HuH-7 (cell line): ENCODE results near the gene ANO4.
"Not testable (repeated sequence)": the region's sequence is repeated elsewhere in the genome, so short reads cannot be mapped to it uniquely, and the experiment has no call there.

Source experiments
- DNase-seq: peaks from one replicate; pipeline ENCODE4 v3.0.0; 2011; ENCODE audit warnings: low spot score

Gene ANO4

DNA sequence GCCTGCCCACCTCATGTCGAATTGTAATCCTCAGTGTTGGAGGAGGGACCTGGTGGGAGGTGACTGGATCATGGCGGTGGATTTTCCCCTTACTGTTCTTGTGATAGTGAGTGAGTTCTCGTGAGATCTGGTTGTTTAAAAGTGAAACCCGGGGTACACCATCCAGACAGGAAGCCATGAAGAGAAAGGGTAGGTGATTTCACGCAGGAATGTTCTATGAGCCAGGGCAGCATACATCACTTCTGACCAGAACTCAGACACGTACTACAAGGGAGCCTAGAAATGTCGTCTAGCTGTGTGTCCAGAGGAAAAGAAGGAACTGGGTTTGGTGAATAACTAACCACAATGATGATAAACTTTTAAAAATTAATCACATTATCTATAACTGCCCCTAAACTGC, 80.6 kb downstream of the ANO4 start:
- no peak for DNase-seq

DNA sequence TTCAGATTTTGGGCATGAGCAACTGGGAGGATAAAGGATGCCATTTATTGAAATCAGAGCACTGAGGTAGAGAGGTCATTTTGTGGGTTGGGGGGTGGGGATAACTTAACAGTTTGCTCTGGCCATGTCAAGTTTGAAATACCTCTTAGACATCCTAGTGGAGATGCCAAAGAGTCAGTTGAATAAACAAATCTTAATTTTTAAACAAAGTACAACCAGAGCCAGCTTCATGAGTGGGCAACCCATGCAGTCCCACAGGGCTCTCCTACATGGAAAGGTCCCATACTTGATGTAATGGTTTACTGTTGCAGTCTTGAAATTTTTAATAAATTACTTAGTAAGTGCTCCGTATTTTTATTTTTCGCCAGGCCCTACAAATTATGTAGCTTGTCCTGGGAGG, 81.2 kb downstream of the ANO4 start:
- DNase-seq: no peak

GRCh38 chr12:100877776-100878175, 83.2 kb downstream of the ANO4 start:
- no peak for DNase-seq

- DNase-seq: no peak
Measured at GRCh38 chr12:100895192-100895591, 100.6 kb downstream of the ANO4 start.

GRCh38 chr12:100896192-100896591, 101.6 kb downstream of the ANO4 start:
- no peak for DNase-seq

DNA sequence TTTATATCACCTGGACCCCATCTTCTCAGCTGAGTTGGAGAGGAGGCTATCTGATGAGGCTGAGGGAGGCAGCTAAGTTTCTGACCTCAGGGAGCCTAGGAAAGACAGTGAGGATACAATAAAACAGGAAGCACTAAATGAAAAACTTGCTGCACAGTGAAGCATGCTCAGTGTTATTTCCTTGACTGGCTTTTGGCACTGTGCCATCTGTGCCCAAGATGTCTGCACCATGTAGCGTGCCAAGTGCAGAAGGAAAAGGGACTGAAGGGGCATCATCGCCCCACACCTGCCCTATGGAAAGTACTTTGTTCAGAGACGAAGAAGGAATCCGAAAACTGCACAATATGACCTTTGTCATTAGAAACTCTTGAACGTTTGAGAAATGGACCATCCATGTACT, 102.7 kb downstream of the ANO4 start:
- no peak for DNase-seq

DNA sequence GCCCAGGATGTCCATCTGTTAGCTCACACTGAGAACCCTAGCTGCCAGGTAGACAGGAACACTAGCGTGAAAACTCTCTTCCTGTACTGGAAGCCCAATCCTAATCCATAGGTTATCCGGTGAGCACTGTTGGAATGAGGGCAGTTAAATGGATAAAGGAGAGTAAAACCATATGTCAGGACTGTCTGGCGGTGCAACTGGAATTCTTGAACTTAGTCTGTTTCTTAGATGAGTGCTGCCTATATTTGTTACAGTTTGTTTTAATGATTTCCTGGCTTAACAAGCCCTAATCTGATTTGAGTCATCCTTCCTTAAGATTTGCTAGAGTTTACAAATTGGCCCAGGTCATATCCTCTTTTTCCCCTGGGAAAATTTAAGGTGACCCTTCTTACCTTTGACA, 104.7 kb downstream of the ANO4 start:
- no peak for DNase-seq

- DNase-seq: no peak
Measured at GRCh38 chr12:100900808-100901207, 106.2 kb downstream of the ANO4 start.

DNA sequence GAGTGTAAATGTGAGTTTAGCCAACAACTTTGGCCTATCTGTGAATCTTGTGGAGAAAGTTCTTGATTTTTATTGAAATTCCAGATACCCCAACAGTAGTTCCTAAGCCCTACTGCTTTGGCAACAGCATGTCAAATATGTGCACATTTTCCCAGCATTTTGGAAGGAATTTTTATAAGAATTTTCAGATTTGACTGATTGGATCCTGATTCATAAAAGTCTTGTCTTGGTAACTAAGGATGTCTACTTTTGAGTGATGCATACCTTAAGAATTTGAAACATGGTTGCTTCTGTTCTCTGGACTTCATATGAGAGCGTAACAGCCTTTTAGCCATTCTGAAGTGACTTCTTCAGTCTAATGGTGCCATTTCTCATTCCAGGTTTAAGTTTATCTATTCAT, 106.7 kb downstream of the ANO4 start:
- no peak for DNase-seq

DNA sequence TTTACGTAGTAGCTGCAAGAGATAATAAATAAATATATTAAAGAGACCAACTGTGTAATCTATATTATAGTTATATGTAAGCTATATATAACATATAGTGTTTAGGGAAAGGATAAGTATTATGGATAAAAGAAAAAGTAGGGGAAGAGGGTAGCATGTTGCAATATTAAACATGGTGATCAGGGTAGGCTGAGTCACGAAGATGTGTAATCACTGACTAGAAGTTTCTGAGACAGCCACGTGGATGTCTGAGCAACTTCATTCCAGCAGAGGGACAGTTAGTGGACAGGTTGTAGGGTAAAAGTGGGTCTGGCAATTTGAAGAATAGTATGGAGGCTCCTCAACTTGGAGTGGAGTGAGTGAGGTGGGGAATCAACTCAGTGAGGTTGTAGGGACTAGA, 109.7 kb downstream of the ANO4 start:
- no peak for DNase-seq

- DNase-seq: no peak
Measured at GRCh38 chr12:100908501-100908900, 113.9 kb downstream of the ANO4 start.

- no peak for DNase-seq
Measured at GRCh38 chr12:100913872-100914592, 119.5 kb downstream of the ANO4 start.

- DNase-seq: no peak
Measured at GRCh38 chr12:100919116-100919515, 124.5 kb downstream of the ANO4 start.

GRCh38 chr12:100920493-100920892, 125.9 kb downstream of the ANO4 start:
- DNase-seq: no peak

DNA sequence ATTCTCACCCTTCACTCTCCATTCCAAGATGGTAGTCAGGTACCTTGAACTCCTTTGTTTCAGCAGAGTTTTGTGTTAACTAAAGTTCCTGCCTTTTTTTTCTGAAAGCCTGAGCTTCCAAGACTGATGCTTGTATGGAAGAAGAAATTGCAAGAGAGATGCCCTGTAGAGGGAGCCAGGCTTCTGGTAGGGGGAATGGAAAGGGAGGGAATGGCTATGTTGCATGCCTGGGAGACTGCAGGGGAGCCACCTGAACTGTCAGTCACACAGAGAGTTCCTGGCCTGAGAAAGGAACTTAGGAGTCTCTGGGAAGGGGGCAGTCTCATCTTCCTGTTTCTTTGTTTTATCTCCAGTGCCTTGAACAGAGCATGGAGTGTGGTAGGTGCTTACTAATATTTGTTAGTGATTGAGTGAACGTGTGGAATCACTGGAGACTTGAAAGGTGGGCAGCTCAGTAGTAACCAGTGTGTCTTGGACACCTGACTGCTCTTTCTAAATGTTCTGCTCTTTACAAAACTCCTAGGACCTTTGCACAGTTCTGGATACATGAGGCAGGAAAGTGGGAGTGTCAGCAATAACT, 132.2 kb downstream of the ANO4 start:
- peak; percentile 23 for DNase-seq

GRCh38 chr12:100927826-100928225, 133.2 kb downstream of the ANO4 start:
- no peak for DNase-seq

- no peak for DNase-seq
Measured at GRCh38 chr12:100932571-100932970, 138.0 kb downstream of the ANO4 start.

- not testable (repeated sequence) for DNase-seq
Measured at GRCh38 chr12:100933531-100933930, 139.0 kb downstream of the ANO4 start.

DNA sequence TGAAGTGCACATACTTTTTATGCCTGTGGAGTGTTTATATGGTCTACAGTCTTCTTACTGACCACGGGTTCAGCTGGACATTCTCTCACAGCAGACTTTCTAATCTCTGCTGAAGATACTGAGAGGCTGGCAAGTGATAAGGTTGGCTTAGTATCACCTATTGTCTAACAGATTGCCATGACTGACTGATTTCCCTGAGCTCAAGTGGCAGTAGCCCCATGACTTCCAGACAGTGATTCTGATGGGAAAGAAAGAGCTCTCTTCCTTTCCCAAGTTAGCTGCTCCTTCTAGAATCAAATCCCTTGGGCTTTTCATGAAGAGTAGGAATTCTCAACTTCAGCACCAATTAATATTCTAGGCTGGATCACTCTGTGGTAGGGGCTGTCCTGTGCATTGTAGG, 141.4 kb downstream of the ANO4 start:
- no peak for DNase-seq

DNA sequence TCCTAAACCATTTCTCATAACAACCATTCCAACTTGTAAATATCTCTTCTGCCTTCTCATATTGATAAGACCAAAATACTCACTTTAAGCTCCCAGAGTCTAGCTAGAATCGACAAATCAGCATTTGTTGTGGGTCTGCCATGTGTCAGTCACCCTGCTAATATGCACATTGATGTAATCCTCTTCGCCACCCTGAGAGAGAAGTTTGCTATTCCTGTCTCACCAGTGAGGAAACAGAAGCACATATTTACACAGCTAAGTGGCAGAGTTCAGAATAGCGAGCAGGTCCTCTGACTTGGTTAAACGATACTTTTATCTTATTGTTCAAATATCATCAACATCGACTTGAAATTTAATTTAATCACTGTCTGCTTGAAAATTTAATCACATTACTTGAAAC, 142.1 kb downstream of the ANO4 start:
- DNase-seq: no peak

GRCh38 chr12:100940503-100940902, 145.9 kb downstream of the ANO4 start:
- no peak for DNase-seq

DNA sequence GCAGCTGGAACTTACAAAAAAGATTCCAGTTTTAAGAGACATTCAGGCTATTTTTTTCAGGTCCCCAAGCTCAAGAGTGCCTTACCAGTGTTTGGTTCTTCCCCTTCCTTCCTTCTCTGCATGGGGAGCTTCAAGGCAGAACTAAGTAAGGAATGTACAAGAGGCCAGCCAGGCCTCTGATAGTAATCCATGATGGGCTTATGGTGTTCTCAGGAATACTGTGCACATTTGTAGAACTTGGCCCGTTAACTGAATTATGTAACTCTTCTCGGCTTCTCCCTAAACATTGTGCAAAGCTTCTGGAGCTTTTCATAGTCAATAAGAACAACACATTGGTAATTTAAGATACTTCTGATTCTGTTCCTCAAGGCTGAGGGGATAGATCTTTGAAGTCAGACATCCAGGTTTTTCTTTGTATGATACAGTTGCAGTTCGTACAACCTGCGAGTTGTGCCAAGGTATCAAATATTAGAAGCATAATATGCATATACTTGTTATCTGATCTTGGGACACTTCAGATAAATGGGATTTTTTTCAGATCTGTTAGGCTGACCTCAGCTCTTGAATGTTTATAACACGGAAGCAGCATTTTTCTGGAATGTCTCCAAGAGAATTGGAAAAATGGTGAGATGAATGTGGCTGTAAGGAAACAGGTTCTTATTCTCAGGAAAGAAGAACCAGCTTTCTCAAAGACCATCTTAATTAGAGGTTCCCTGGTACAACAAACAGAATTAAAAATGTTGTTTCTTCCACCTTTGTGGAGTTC, 148.6 kb downstream of the ANO4 start:
- no peak for DNase-seq

GRCh38 chr12:100951756-100952155, 157.2 kb downstream of the ANO4 start:
- DNase-seq: no peak
